CD4-positive, alpha-beta T cell treated with Interleukin-12 subunit alpha and Interleukin-12 subunit beta, for 1 hour (primary cell): ENCODE data around the gene UBE2E2.
"Not testable (repeated sequence)": the region's sequence is repeated elsewhere in the genome, so short reads cannot be mapped to it uniquely, and the experiment has no call there.

Experiments used
- DNase-seq: peaks from one replicate; pipeline ENCODE4 v3.0.0-alpha.2; 2020

Gene UBE2E2

DNA sequence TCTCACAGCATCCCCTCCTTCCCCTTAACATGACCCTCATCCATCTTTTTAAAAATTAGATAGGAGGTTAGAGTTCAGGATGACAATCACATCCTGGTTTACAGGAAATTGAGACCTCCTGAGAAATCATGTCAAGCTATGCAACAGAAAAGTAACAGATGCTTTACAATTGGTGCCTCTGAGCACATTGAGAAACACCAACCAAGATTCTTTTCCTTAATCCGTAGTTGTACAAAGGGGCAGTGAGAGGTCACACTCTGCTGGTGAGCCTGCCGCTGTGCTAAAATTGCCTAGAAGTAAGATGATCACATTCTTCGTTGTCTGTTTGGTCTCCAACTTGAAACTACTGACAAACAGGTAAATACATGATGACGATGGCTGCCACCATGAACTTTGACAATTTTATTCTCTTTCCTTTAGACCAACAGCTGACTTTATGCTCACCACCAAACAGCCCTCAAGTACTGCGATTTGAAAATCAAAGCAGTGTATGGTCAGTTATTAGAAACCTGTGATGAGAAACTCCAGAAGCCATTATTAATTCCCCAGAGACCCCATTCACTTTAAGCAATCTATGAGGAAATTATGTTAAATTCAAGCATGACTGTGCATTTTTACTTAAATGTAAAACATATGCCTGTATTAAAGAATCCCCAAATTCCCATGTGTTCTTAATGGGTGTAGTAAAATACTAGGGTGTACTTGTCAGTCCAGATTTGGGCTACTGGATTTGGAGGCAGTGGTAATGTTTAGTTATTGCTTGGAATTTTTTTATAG, 392.0 kb downstream of the UBE2E2 start:
- no peak for DNase-seq

DNA sequence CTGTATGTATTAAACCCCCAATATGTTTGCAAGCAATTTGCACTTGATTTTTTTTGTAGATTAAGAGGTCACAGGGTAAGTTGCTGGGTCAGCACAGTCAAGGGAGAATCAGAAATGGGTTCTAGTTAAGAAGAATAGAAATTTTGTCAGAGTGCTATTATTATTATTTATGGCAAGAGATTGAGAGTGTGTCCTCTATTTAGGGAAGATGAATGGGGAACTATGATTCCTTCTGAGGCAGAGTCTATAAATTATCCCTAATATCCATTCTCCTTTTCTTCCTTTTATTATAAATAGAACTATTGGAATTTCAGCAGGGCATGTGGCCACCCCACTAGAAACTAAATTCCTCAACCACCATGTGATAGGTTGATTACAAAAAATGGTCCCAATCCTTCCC, 392.7 kb downstream of the UBE2E2 start:
- no peak for DNase-seq

DNA sequence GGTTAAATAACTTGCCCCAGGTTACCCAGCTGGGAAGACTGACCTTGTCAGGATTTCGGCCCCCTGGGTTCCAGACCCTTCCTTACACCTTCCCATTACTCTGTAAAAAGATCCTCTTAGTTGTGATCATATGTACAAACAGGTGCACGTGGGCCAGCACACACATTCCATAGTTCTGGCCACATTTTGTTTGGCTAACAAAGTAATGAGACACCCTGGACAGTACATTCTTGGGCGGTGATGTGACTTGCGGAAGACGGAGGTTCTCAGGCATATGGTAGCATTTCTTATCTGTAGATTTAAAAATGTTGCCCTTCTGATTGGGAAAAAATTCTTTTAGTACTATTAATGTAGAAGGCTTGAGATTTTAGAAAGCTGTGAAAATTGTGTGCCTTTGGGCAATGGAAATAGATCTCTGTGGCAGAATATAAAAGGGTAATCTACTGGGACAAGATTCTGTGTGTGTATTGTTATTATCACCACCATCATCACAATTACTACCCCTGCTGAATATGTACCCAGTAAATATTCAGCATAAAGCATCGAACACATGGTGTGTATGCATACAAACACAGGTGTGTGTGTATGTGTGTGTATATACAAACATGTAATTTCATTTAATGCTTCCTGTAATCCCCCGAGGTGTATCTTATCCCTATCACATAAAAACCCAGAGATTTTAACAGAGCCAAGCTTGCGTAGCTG, 397.2 kb downstream of the UBE2E2 start:
- DNase-seq: no peak

DNA sequence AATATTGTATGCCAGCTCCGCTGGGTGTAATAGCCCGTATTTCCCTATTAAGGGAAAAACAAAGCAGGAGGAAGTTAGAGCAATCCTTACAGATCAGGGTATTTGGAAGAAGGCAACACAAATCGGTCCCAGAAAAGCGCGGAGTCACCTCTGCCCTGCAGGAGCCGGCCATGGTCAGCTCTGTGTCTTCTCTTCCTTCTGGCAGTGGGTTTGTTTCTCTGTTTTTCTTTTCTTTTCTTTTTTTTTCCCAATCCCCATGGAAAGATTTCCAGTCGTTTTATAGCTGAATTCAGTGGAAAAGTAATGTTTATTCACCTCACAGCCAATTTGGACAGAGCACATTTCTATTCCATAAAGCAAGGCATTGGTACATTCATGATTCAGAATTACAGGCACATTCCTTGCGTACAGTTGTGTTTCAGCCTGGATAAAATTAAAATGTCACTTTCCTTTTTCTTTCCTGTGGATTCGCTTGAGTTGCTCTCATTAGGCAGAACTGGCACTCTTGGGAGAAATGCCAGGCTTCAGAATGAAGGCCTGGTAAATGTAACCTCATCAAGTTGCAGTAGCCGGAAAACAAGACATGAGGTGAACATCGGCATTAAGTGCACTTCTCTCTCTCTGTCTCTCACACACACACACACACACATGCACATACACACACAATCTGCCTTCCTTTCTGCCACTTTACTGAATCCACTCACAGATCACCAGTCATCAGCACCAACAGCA, 398.1 kb downstream of the UBE2E2 start:
- DNase-seq: no peak

DNA sequence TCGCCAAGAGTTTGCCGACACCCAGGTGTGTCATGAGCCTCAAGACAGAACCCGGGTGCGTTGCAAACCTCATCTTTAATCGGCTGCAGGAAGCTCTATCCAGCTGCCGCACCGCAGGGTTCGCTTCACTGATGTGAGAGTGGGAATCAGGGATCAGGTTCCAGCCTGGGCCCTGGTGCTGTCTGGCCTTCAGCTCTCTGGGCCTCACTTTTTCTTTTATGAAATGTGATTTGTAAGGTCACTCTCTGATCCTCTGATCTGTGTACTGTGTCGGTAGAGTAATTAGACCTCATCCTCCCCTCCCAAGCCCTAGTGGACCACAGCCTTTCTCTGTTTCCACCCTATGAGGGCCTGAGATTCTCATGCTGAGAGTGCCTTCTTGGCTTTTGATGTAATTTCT, 399.8 kb downstream of the UBE2E2 start:
- DNase-seq: no peak

DNA sequence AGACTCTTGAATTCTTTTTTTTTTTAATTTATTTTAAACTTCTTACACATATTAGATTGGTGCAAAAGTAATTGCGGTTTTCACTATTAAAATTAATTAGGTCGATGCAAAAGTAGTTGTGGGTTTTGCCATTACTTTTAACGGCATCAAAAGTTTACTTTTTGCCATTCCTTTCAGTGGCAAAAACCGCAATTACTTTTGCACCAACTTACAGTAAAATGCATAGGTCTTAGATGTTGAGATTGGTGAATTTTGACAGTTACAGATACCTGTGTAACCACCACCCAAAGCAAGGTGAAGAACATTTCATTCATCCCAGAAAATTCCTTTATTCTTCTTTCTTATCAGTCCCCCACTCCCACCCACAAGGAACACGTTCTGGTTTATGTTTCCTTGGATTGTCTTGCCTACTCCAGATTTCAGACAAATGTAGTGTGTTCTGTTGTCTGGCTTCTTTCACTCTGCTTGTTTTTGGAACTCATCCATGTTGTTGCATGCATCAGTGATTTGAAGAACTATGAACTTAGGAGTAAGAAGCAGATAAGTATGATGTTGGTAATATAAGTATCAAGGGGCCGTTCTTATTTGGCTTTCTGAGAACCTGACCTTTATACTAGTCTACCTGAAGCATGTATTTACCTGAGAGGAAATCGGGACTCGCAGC, 404.2 kb downstream of the UBE2E2 start:
- no peak for DNase-seq

DNA sequence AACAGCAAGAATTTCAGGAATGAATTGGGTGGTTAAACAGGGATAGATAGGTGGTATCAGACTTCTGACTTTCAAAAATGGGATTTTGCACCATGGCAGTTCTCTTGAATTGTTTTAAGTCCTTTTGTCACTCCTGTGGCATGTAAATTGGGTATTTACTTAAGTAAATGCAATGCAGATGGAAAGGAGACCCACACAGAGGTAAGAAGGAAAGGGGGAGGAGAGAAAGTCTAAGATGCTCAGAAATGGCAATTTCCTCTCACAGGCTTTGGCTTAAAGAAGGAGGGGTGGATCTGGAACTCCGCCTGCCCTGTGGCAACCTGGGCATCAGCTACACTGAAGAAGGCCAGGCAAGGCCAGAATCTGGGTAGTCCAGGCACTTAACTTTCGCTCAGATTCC, 405.5 kb downstream of the UBE2E2 start:
- no peak for DNase-seq

DNA sequence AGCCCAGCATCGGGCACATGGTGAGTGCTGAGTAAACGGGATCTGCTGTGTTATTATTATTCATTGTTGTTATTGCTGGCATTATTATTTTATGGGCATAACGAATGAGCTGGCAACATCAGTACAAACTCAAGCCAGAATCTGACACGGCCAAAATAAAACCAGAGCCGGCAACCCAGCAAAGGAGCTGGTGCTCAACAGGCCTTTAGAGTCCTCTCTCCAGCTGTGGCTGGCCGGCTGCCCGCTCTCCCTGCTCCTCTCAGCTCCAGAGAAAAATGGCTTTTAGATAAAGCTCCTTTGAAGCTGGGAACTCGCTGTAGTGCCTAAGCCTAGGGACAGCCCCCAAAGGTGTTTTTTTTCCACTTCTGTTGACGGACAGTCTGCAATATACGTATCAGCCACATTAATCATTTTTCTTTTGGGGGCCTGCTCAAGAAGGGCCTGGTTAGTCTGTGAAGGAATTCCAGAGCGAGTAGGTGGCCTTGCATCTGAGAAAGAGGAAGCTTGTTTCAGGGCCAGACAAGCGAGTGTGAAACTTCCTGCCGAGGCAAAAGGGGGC, 408.7 kb downstream of the UBE2E2 start:
- DNase-seq: no peak

DNA sequence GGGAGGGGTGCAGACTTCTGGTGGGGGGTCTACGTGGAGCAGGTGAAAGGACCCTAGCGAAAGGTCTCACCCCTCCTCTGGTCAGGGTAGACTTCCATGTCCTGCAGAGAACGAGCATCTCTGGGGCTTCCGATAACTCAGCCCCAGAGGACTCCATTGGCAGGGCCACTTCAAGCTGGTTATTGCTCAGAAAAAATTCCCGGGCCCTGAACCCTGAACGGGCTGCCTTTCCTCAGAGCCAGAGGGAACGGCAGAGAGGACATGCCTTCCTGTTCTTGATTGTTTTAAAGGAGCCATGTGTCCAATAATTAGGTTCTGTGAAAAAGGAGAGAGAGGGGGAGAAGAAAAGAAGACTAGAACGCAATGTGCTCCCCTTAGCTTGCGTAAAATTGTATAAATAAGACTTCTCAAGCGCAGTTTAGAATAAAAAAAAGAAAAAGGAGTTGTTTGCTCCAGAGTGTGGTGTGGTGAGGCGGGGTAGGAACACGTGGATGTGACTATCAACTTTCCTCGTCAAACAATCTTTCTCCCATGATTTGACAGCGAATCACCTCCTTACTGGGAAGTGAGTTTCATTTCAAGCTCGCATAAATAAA, 409.3 kb downstream of the UBE2E2 start:
- DNase-seq: no peak

DNA sequence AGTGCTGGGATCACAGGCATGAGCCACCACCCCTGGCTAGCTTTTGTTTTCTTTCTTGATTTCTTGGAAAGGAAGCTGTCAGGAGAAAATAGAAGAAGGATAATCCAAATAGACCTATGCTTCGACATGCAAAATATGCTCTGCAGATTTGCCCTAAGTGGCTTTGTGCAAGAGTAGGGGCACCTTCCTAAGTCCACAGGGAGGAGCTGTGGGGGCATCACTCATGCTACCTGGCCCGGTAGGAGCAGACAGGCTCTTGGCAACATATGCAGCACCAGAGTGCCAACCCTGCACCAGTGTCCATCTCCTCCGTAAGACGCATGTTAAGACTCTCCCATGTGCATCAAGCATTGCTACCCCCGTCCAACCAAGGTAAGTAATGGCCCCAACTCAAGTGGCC, 411.9 kb downstream of the UBE2E2 start:
- DNase-seq: no peak

DNA sequence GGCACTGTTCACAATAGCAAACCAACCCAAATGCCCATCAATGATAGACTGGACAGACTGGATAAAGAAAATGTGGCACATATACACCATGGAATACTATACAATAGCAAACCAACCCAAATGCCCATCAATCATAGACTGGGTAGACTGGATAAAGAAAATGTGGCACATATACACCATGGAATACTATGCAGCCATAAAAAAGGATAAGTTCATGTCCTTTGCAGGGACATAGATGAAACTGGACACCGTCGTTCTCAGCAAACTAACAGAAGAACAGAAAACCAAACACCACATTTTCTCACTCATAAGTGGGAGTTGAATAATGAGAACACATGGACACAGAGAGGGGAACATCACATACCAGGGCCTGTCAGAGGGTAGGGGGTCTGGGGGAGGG, 415.3 kb downstream of the UBE2E2 start:
- not testable (repeated sequence) for DNase-seq

DNA sequence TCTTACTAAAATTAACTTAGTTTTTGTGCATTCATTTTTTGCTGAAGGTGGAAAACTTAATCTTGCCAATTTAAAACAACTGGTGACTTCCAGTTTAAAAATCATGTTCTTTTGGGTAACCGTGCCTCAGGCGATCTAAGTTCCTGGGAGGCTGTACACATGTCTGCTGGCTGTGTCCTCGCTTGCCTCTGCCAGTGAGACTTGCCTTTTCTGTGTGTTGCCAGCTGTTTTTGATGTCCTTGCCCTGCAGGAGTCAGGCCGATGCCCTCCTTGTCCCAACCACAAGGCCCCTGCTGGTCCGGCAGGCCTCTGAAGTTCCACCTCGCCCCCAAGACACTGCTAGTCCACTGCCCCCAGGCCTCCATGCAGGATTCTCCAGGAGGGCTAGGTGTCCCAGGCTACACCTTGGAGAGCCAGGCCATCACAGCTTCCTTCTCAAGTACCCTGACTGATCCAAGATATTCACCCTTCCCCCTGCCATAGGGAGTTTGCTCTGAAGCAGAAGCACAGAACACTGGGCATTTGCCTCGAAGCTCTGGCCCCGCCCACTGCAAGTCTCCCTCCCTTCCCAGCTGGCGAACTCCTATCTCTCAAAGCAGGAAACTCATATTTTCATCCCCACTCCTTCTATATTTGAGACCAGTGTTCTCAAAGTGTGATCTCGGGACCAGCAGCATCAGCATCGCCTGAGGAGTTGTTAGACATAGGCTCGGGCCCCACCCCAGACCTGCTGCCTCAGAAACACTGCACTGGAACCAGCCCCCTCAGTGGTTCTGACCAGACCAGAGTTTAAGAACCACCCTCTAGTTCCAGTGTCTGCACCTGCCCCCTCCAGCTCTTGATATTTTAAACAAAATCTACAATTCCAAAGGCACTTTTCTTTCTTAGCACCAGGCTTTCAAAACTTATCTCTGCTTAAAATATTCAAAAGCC, 416.8 kb downstream of the UBE2E2 start:
- no peak for DNase-seq

DNA sequence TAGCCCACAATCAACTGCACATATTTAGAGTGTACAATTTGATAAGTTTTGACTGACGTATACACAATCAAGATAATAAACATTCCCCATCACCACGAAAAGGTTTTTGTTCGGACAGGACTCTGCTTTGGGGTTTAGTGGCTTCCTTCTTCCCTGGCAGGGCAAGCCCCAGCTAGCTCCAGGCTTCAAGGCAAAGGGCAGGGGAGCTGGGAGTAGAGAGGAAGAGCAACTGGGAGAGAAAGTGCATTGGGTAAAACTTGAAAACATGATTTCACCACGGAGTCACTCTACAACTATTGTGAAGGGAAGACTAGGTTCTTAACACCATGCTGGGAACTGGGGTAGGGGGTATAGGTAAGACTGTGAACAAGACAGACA, 417.5 kb downstream of the UBE2E2 start:
- no peak for DNase-seq

DNA sequence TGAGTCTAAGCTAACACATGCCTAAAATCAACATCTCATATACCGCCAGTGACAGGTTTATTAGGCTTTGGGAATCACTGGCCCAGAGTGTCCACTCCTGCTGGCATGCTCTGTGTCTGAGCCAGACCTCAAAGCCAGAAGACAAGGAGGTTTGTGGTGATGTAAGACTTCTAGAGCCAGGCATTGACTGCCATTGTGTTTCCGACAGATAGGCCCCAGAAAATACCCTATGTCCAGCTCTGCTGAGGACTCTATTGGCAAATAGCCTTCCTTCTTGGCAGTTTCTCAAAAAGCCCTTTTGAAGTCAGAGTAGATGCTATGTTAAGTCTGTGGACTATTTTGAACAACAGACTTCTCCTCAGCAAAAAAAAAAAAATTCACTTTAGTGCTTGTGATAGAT, 420.7 kb downstream of the UBE2E2 start:
- DNase-seq: no peak

DNA sequence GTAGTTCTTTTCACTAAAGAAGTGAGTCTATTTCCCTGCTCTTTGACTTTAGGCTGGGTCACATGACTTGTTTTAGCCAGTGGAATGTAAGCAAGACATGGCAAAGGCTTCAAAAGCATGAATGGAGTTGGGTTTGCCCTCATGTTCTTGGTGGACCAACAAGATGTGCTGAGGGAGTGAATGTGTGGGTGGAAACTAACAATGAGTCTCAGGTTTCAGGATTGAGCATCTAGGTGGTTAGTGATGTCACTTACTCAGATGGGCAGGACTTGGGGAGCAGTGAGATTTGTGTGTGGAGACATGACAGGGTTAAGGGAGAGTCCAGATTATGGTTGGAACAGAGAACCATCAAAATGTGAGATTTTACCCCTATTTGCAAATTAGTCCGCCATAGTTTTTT, 421.2 kb downstream of the UBE2E2 start:
- no peak for DNase-seq

DNA sequence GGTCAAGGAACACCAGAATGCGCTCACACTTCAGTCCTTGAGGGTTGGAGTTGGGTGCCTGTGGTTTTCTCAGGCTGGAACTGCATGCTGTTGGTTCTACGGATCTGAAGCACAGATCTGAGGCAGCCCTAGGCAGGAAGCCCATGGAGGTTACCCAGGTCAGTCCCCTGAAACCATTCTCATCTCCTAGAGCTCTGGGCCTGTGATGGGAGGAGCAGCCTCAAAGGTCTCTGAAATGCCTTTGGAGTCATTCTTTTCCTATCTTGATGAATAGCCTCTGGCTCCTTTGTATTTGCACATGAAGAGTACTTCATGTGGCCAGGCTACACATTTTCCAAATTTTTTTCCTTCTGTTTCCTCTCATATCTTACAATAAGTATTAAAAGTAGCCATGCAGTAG, 423.3 kb downstream of the UBE2E2 start:
- no peak for DNase-seq

DNA sequence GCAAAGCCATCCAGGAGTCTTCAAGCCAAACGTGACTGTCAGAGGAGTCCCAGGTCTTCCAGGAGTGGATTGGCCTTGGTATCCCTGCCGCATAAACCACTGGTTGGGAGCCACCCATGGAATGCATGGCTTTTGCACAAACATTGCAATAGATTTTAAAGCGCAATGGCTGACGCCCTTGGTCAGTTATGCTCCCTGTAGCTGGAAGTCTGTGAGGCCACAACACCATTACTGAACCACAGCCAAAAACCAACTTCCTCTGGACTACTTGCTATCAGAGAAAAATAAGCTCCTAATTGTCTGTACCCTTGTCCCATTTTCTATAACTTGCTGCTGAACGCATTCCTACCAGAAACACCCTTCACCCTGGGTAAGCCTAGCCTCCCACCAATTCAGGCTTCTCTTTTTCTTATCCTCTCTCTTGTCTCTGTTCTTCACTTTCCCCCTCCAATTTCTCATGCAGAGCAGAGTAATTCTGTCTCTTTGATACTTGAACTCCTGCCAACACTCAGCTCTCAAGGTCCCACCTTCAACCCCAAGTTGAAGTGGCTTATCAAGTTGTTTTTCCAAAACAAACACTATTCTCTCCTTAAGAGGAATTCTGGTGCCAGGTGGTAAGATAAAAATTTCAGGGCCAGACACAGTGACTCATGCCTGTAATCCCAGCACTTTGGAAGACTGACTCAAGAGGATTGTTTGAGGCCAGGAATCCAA, 426.2 kb downstream of the UBE2E2 start:
- DNase-seq: no peak

DNA sequence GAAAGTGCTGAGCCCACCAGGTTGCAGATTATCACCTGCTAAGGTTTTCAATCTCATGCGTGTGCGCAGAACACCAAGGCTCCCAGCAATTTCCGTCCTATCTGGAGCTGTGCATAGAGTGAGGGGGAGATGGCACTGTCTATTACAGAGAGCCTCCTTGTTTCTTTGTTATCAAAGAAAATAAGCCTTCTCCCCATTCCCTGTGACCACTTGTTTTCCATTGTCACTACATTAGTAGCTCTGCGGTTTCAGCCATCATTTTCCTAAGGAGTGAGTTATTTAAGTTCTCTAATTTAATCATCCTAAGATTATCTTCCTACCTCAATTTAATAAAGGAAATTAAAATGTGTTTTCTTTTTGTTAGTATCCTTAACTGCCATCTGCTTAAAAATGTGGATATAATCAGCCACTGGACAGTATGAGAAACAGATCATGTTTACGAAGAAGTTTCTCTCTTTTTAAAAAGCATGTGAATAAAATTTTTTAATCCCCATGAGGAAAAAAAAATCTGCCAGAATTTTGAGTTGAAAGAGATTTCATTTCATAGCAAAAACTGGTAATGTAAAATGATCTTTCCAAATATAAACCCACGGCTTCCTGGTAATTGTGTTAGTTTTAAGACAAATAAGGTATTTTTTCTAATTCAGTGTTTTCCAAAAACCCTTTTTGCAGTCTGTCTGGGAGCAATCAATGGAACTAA, 430.3 kb downstream of the UBE2E2 start:
- no peak for DNase-seq

DNA sequence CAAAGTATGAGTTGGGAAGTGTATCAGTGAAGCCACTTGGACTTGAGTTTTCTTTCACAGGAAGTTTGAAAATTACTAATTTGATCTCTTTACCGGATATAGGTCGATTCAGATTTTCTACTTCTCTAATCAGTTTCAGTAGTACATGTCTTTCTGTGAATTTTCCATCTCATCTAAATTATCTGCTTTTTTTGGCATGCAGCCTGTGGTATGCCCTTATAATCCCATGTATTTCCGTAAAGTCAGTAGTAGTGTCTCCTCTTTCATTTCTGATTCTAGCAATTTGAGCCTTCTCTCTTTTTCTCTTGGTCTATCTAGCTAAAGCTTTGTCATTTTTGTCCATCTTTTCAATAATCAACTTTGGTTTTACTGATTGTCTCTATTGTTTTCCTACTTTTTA, 434.2 kb downstream of the UBE2E2 start:
- no peak for DNase-seq

DNA sequence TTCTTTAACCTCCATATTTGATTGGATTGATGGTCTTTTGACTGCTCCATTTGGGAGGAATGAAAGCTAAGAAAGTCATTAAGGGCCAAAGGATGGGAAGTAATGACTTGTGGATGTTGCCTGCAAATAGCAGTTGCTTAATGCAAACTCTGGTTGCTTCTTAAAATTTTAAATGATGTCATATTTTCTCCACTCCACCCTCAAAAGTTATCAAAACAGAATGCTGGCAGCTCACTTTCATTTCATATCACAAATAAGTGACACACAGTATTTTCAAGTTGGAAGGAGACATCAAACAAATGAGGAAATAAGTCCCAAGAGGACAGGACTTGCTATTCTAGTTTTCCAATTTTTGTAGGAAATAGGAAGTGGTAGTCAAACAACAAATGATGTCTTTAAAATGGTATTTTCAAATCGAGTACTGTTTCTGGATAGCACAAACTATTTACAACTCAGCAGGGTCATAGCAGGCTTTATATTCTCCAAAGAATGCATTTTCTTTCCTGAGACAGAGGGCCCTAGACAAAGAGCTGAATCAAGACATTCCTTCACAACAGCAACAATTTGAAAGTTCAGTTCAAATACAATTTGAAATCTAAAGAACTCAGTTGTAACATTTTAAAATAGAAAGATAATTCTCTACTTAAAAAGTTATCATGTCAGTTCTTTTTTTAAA, 437.5 kb downstream of the UBE2E2 start:
- DNase-seq: no peak
